GM21381 (cell line): ENCODE data around the gene CABP4.

Experiments used
- ATAC-seq: cut with Tn5 transposase; IDR thresholded peaks from one replicate; pipeline ENCODE4 v1.9.1; 2021; ENCODE audit warnings: mild to moderate bottlenecking, moderate library complexity; ENCODE audit not compliant: unreplicated experiment

CABP4 gene

GRCh38 chr11:67455054-67455453 is at the start of gene CABP4:
TSS of gene CABP4 (plus strand) at chr11:67455354. CDS start at chr11:67455424, 70 bp downstream.
- no peak for ATAC-seq

GRCh38 chr11:67405688-67406339 is 49.3 kb upstream of the CABP4 start:
- no peak for ATAC-seq

- ATAC-seq: no peak
These were observed 48.7 kb upstream of the CABP4 start for GRCh38 chr11:67406420-67406968.

GRCh38 chr11:67406969-67407687 is 48.0 kb upstream of the CABP4 start:
- no peak for ATAC-seq

GRCh38 chr11:67407688-67408163 is 47.4 kb upstream of the CABP4 start:
- ATAC-seq: no peak

GRCh38 chr11:67408437-67409200 is 46.5 kb upstream of the CABP4 start:
- peak; percentile 4 for ATAC-seq

GRCh38 chr11:67409261-67409666 is 45.9 kb upstream of the CABP4 start:
- ATAC-seq: peak; percentile 47

- no peak for ATAC-seq
These were observed 45.3 kb upstream of the CABP4 start for GRCh38 chr11:67409781-67410368.

GRCh38 chr11:67410369-67410831 is 44.8 kb upstream of the CABP4 start:
- no peak for ATAC-seq

GRCh38 chr11:67410984-67411784 is 44.0 kb upstream of the CABP4 start:
- ATAC-seq: no peak

GRCh38 chr11:67411785-67412152 is 43.4 kb upstream of the CABP4 start:
- no peak for ATAC-seq

GRCh38 chr11:67412495-67413179 is 42.5 kb upstream of the CABP4 start:
- no peak for ATAC-seq

GRCh38 chr11:67413266-67413849 is 41.8 kb upstream of the CABP4 start:
- ATAC-seq: no peak

- no peak for ATAC-seq
These were observed 39.5 kb upstream of the CABP4 start, which contains the start of gene CARNS1 for GRCh38 chr11:67415501-67416304. TSS of gene CARNS1 (plus strand) at chr11:67415678. CDS start at chr11:67416200, 522 bp downstream.

GRCh38 chr11:67416416-67417335 is 38.5 kb upstream of the CABP4 start:
- no peak for ATAC-seq

- no peak for ATAC-seq
These were observed 37.7 kb upstream of the CABP4 start for GRCh38 chr11:67417425-67417824.
